ENCODE measurements around the gene GRHL3.

Gene GRHL3

DNA sequence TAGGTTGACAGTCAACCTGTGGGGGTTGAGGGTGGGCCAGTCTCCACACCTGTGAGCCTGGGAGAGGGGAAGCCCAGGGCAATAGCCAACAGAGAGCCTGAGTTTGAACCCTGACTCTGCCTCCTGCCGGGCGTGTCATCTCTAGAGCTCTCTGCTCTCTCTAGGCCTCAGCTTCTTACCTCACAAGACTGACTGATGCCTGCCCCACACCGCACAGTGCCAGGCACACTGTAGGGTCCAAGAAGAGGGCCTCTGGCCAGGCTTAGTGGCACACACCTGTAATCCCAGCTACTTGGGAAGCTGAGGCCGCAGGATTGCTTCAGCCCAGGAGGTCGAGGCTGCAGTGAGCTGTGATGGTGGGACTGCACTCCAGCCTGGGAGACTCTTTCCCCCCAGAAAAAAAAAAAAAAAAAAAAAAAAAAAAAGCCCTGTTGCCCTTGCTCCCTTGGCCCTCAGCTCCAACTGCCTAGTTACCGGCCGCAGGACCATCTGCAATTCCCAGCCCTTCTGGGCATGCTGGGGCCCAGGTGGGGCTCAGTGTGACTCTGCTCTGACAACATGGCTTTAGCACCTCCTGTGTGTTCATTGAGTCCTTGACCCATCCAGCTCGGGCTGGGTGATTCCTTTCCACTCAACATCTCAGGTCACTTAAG, 25.1 kb downstream of the GRHL3 start:
- no peak for DNase-seq

DNA sequence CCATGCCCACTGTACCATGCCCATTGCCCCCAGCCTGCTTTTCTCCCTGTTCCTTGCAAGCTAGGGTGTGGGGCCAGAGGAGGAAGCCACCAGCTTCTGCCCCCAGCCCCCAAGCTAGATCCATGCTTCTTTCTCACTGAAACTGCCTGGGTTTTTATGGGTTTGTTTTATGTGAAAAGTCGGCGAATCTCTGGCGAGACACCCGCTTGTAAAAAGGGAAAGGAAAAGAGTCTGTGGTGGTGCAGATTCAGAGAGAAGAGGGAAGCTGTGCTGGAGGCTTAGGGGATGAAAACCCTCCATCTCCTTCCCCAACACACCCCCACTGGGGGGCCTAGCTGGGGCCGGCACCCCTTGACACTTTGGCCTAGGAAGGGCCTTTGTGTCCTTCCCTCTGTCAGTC, 26.2 kb downstream of the GRHL3 start:
- no peak for DNase-seq

DNA sequence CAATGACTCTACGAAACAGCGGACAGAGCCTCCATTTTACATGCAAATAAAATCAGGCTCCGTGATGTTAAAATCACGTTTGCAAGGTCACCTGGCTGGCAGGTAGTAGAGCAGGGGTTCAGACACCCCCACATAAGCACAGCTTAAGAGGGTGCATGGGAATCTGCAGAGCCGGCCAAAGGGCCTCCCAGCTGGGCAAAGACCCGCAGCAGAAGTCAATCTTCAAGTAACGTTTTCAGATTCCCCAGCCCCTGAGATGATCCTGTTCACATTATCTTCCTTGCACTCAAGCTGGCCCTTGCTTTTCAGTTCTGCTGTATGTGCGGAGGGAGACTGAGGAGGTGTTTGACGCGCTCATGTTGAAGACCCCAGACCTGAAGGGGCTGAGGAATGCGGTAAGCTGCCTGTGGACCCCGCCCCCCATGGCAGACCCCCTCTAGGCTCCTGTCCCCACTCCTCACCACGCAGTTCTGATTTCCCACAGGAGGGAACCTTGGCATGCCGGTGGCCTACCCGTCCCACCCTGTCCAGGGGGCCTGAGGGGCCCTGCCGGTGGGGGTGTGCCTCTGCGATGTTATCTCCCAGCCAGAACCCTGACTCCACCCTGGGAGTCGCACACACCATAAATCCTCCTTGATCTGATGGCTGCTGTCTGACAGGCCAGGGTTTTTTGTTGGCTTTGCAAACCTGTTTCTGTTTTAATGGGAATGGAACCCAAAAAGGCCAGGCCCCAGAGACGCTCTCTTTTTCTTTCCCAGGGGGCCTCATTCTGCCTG, 28.2 kb downstream of the GRHL3 start:
- DNase-seq = no peak

- DNase-seq = no peak
These were observed 29.0 kb downstream of the GRHL3 start for GRCh38 chr1:24348196-24348595.

DNA sequence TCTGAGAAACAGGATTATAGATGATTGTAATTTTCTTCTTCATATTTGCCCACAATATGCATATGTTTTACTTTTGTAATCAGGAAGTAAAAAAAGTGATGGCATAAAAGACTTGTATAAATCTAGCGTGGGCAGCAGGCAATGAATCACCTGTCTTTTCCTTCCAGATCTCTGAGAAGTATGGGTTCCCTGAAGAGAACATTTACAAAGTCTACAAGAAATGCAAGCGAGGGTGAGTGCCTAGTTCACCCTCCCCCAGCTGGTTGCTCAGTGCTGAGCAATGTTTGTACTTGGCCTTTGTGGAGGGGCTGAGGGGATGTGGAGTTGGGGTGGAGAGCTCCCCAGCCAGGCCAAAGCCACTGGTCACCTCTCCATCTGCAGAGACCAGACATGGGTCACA, 30.7 kb downstream of the GRHL3 start:
- no peak for DNase-seq

DNA sequence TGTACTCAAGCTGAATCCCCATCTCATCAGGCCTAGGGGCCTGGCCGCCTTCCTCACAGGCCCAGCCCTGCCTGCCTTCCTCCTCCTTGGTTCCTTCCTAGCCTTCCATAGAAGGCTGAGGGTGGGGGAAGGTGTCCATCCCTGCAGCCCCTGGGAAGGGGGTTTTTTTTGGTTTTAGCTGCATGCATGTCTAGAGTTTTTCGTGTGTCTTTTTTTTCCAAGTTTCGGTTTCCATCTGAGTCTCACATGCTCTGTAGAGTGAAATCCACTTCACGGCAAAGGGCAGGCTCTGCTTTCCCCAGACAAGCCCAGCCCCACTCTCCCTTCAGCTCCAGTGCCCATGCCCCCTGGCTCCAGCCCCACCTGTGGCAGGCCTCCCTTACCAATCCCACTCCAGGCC, 32.1 kb downstream of the GRHL3 start:
- DNase-seq = no peak

GRCh38 chr1:24351918-24352627, 32.9 kb downstream of the GRHL3 start:
- no peak for DNase-seq

- DNase-seq = no peak
These were observed 34.2 kb downstream of the GRHL3 start for GRCh38 chr1:24353292-24353891.

DNA sequence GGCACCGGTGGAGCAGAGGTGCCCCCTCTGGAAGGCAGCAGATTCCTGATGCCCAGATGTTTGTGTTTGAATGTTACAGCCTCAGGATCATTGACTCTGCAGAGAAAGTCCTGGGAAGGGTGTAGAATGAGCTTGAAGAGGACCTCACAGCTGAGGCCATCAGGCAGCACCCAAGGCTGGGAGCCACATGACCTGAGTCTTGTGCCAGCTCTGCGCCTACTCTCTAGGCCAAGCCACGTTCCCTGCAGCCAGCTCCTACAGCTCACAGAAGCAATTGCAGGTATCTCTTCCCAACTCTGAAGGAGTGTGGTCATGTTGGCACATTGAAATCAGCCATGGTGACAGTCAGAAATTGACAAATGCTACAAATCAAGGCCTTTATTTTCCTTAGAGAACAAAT, 36.3 kb downstream of the GRHL3 start:
- DNase-seq = no peak

DNA sequence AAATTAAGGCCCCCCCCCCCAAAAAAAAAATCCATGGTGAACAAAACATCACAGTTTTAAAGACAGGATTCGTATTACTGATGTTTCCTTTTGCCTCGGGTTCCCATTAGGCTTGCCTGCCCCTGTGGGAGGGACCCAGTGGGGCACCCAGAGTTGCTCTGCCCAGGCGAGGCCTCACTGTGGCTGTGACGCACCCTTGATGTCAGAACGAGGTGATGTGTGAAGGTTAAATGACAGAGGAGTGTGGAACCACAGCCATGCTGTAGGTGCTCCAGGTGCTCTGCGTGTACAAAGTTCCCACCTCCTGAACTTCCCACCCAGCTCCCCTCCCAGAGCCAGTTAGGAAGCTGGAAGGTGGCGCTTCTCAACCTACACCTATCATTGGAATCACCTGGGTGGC, 37.9 kb downstream of the GRHL3 start:
- DNase-seq = no peak

GRCh38 chr1:24360681-24361080, 41.5 kb downstream of the GRHL3 start:
- no peak for DNase-seq

GRCh38 chr1:24361811-24362210, 42.7 kb downstream of the GRHL3 start:
- DNase-seq = no peak

GRCh38 chr1:24362396-24362795, 43.2 kb downstream of the GRHL3 start:
- DNase-seq = no peak

- no peak for DNase-seq
These were observed 43.9 kb downstream of the GRHL3 start for GRCh38 chr1:24362982-24363614.

DNA sequence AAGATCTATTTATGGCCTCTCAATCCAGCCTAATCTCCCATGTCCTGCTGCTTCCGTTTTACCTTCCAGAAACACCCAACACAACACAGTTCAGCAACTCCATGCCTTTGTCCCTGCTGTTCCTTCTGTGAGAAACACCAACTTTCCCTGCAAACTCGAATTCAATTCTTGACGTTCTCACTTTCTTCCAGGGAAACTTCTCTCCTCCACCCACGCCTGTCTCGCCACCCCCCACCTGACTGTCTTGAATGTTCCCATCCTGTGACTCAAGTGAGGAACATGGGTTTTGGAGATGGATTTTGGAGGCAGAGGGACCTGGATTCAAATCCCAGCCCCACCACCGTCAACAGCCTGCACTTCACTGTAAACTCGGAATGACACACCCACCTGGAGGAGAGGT, 44.8 kb downstream of the GRHL3 start:
- DNase-seq = no peak

- no peak for DNase-seq
These were observed 45.4 kb downstream of the GRHL3 start for GRCh38 chr1:24364605-24364974.

GRCh38 chr1:24364975-24365678, 46.0 kb downstream of the GRHL3 start:
- no peak for DNase-seq

DNA sequence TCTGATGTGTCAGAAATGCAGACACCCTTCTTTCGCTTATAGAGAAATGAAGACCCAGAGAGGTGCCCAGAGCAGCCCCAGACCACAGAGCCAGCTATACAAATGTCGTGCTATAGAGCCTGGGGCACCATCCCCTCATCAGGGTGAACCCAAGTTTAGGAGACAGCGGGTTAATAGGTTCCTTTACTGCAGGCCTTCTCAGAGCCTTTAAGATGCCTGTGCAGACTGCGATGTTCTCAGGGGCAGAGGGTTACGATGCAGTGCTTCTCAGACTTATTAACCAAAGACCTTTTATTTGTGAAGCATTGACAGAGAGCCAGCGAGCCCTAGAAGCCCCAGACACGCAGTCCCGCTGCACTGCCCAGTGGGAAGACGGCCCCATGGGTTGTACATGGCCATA, 47.5 kb downstream of the GRHL3 start:
- no peak for DNase-seq

DNA sequence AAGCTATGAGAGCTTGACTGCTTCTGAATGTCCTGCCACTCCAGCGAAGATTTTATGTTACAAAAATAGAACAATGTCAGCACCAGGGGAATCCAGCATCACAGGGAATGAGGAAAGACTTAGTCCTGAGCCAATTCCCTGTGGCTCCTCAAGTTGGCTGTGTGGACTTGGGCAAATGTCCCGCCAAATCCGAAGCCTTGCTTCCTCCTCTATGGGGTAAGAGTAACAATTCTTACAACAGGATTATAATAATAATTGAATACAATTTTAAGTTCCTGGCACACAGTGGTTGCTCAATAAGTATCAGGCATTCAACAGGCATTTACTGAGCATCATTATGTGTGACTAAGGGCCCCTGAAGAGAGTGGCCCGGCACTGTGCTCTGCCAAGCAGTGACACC, 50.0 kb downstream of the GRHL3 start:
- DNase-seq = no peak

DNA sequence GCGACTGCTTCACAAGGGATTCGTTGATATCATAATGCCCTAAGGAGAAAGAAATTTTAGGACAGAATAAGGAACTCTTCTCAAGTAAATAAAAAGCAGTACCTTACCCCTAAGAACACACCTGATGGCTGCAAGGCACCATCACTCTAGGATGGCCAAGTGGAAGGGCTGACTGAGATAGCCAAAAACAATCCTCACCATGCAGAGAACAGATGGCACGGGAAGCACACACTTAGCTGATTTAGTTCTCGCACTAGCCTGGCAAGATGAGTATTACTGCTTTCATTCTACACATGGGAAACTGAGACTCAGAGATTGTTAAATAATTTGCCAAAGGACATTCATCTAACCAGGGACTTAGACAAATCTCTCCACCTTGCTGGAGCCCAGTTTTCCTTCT, 50.6 kb downstream of the GRHL3 start:
- DNase-seq = no peak

DNA sequence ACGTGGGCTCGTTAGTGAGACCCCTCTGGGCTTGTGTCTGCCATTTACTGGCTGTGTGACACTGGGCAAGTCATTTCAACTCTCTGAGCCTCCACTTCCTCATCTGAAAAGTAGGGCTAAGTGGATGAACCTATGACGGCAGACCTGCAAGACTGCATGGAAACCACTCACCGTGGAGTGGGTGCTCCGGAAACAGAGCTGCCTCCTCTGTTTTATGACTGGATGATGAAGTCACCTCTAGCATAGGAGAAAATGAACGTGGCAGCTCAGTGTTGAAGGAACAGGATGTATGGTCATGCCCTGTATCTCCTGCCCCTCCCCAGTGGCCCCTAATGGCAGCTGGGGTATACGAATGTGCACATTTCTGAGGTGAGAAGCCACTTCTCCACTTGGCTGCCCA, 53.9 kb downstream of the GRHL3 start:
- no peak for DNase-seq

DNA sequence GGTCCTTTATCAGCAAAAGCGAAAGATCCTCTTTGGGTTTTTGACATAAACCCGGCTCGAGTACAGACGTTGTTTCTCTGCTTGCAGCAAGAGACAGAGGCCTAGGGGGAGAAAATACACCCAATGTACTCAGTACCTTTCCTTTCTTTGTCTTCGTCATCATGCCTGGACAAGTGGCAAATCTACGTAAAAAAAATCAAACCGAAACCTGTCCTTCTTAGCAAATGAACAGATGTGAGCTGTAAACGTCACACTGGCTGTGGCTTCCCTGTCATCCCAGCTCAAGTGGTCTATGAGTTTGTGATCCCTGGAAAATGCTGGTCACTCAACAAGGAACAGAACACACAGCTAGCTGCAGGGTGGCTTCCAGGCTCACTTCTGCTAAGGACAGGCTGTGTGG, 54.6 kb downstream of the GRHL3 start:
- DNase-seq = no peak
